DMS79 (cell line): ENCODE data around the gene ADAMTS17.

Experiments
- DNase-seq: peaks from one replicate; lab custom pipeline; 2025; lab: John Stamatoyannopoulos, UW

The ADAMTS17 gene

GRCh38 chr15:100276506-100276905 is 65.3 kb downstream of the ADAMTS17 start:
- DNase-seq, result no peak

- no peak for DNase-seq
Measured at GRCh38 chr15:100275641-100276040, 66.1 kb downstream of the ADAMTS17 start.

- no peak for DNase-seq
Measured at GRCh38 chr15:100269831-100270230, 71.9 kb downstream of the ADAMTS17 start.

GRCh38 chr15:100266166-100266565 is 75.6 kb downstream of the ADAMTS17 start:
- DNase-seq, result no peak

GRCh38 chr15:100265641-100266035 is 76.1 kb downstream of the ADAMTS17 start:
- DNase-seq, result no peak

- no peak for DNase-seq
Measured at GRCh38 chr15:100264994-100265640, 76.7 kb downstream of the ADAMTS17 start.

- no peak for DNase-seq
Measured at GRCh38 chr15:100263721-100264455, 77.9 kb downstream of the ADAMTS17 start.

GRCh38 chr15:100263031-100263430 is 78.7 kb downstream of the ADAMTS17 start:
- no peak for DNase-seq

- no peak for DNase-seq
Measured at GRCh38 chr15:100261302-100262240, 80.2 kb downstream of the ADAMTS17 start.

- no peak for DNase-seq
Measured at GRCh38 chr15:100259266-100259665, 82.5 kb downstream of the ADAMTS17 start.

- DNase-seq, result no peak
Measured at GRCh38 chr15:100256970-100257650, 84.7 kb downstream of the ADAMTS17 start.

GRCh38 chr15:100256101-100256969 is 85.4 kb downstream of the ADAMTS17 start:
- no peak for DNase-seq

GRCh38 chr15:100255644-100256043 is 86.1 kb downstream of the ADAMTS17 start:
- DNase-seq, result no peak

GRCh38 chr15:100254691-100255090 is 87.1 kb downstream of the ADAMTS17 start:
- DNase-seq, result no peak

GRCh38 chr15:100254285-100254684 is 87.5 kb downstream of the ADAMTS17 start:
- no peak for DNase-seq

- no peak for DNase-seq
Measured at GRCh38 chr15:100253640-100254039, 88.1 kb downstream of the ADAMTS17 start.

- no peak for DNase-seq
Measured at GRCh38 chr15:100252779-100253417, 88.9 kb downstream of the ADAMTS17 start.

- no peak for DNase-seq
Measured at GRCh38 chr15:100252359-100252758, 89.4 kb downstream of the ADAMTS17 start.

GRCh38 chr15:100250176-100250800 is 91.5 kb downstream of the ADAMTS17 start:
- DNase-seq, result no peak
